H9 (cell line): Measurements from ENCODE around the gene ANKRD40. TPM values are rescaled to one million over a fixed set of nuclear protein-coding genes. Genes with fewer than 3 reads are reported as not detected.

Source experiments
- DNase-seq: peaks from one replicate; pipeline ENCODE4 v3.0.0-alpha.2; 2017
- H2AFZ ChIP-seq: one replicate; pipeline ENCODE4 v1.6.1; 2013; ENCODE audit warnings: mild to moderate bottlenecking, low read length, control low read depth, moderate library complexity
- H2AK5ac ChIP-seq: 2 replicates; pipeline ENCODE4 v1.6.1; 2013; ENCODE audit warnings: low read length, control low read depth, mixed read lengths; ENCODE audit not compliant: insufficient read length
- H2BK120ac ChIP-seq: one replicate; pipeline ENCODE4 v1.6.1; 2013; ENCODE audit warnings: low read depth, mild to moderate bottlenecking, low read length, control low read depth, inconsistent platforms; ENCODE audit not compliant: poor library complexity, severe bottlenecking
- H2BK12ac ChIP-seq: 2 replicates; pipeline ENCODE4 v1.6.1; 2013; ENCODE audit warnings: low read length, control low read depth, mixed read lengths, low read depth; ENCODE audit not compliant: insufficient read length
- H2BK15ac ChIP-seq: 2 replicates; pipeline ENCODE4 v1.6.1; 2013; ENCODE audit warnings: low read depth, low read length, control low read depth
- H2BK20ac ChIP-seq: one replicate; pipeline ENCODE4 v1.6.1; 2013; ENCODE audit warnings: low read depth, mild to moderate bottlenecking, low read length, control low read depth, inconsistent platforms; ENCODE audit not compliant: poor library complexity, severe bottlenecking
- H2BK5ac ChIP-seq: 2 replicates; pipeline ENCODE4 v1.6.1; 2013; ENCODE audit warnings: low read length, control low read depth, mixed read lengths; ENCODE audit not compliant: insufficient read length
- H3K14ac ChIP-seq: 2 replicates; pipeline ENCODE4 v1.6.1; 2013; ENCODE audit warnings: low read length, control low read depth; ENCODE audit not compliant: insufficient read depth
- H3K18ac ChIP-seq: 2 replicates; pipeline ENCODE4 v1.6.1; 2013; ENCODE audit warnings: low read depth, mild to moderate bottlenecking, mixed read lengths, low read length, control low read depth; ENCODE audit not compliant: insufficient read length
- H3K23ac ChIP-seq: 2 replicates; pipeline ENCODE4 v1.6.1; 2013; ENCODE audit warnings: low read length, control low read depth, mixed read lengths, low read depth; ENCODE audit not compliant: insufficient read length
- H3K23me2 ChIP-seq: 2 replicates; pipeline ENCODE4 v1.6.1; 2013; ENCODE audit warnings: low read depth, mild to moderate bottlenecking, mixed read lengths, low read length, control low read depth; ENCODE audit not compliant: insufficient read length, poor library complexity, severe bottlenecking
- H3K27ac ChIP-seq: 2 replicates; pipeline ENCODE4 v1.5.1; 2013; ENCODE audit warnings: low read length, control low read depth, mixed read lengths, low read depth; ENCODE audit not compliant: insufficient read length
- H3K27me3 ChIP-seq: 2 replicates; pipeline ENCODE4 v1.6.1; 2013; ENCODE audit warnings: low read length, control low read depth, inconsistent platforms; ENCODE audit not compliant: insufficient read depth
- H3K4ac ChIP-seq: 2 replicates; pipeline ENCODE4 v1.6.1; 2013; ENCODE audit warnings: low read depth, mild to moderate bottlenecking, control low read depth, inconsistent platforms, low read length, moderate library complexity
- H3K4me1 ChIP-seq: 2 replicates; pipeline ENCODE4 v1.6.1; 2013; ENCODE audit warnings: low read length, control low read depth, inconsistent platforms; ENCODE audit not compliant: insufficient read depth
- H3K4me2 ChIP-seq: 2 replicates; pipeline ENCODE4 v1.6.1; 2013; ENCODE audit warnings: low read length, control low read depth, mixed read lengths; ENCODE audit not compliant: insufficient read length, insufficient read depth
- H3K56ac ChIP-seq: 2 replicates; pipeline ENCODE4 v1.6.1; 2013; ENCODE audit warnings: low read depth, mild to moderate bottlenecking, mixed read lengths, low read length, control low read depth; ENCODE audit not compliant: insufficient read length
- H3K79me1 ChIP-seq: 2 replicates; pipeline ENCODE4 v1.6.1; 2013; ENCODE audit warnings: low read depth, mild to moderate bottlenecking, moderate library complexity, low read length, control low read depth, inconsistent platforms; ENCODE audit not compliant: insufficient read depth, poor library complexity, severe bottlenecking
- H3K79me2 ChIP-seq: 2 replicates; pipeline ENCODE4 v1.6.1; 2013; ENCODE audit warnings: low read length, control low read depth, inconsistent platforms; ENCODE audit not compliant: insufficient read depth
- H3K9ac ChIP-seq: 2 replicates; pipeline ENCODE4 v1.6.1; 2013; ENCODE audit warnings: low read length, control low read depth, mixed read lengths; ENCODE audit not compliant: insufficient read length; ENCODE audit errors: extremely low read depth
- H3K9me3 ChIP-seq: one replicate; pipeline ENCODE4 v1.6.1; 2013; ENCODE audit warnings: low read depth, low read length, inconsistent platforms; ENCODE audit not compliant: control insufficient read depth
- H3T11ph ChIP-seq: one replicate; pipeline ENCODE4 v1.6.1; 2013; ENCODE audit warnings: mild to moderate bottlenecking, low read length, control low read depth, inconsistent platforms
- H4K20me1 ChIP-seq: one replicate; pipeline ENCODE4 v1.6.1; 2013; ENCODE audit not compliant: control insufficient read depth, insufficient read length, insufficient read depth
- H4K5ac ChIP-seq: 2 replicates; pipeline ENCODE4 v1.6.1; 2013; ENCODE audit warnings: low read depth, mild to moderate bottlenecking, mixed read lengths, low read length, control low read depth; ENCODE audit not compliant: insufficient read length
- H4K8ac ChIP-seq: replicated peaks from 2 replicates; pipeline ENCODE4 v1.6.1; 2013; ENCODE audit warnings: low read length, control low read depth, mixed read lengths, low read depth; ENCODE audit not compliant: insufficient read length
- H4K91ac ChIP-seq: 2 replicates; pipeline ENCODE4 v1.6.1; 2013; ENCODE audit warnings: low read depth, mild to moderate bottlenecking, moderate library complexity, mixed read lengths, low read length, control low read depth; ENCODE audit not compliant: insufficient read length
- H3K27ac Mint-ChIP-seq, 3 experiments: 2 replicates in 2 of 3; 3 replicates in 1 of 3; pipeline ENCODE4 v1.8.0; 2020 to 2021; ENCODE audit warnings: mixed read lengths in 3 of 3, mild to moderate bottlenecking in 1 of 3, moderate library complexity in 1 of 3
- H3K27me3 Mint-ChIP-seq: 2 replicates; pipeline ENCODE4 v1.8.0; 2021; ENCODE audit warnings: low read depth, mild to moderate bottlenecking, moderate library complexity, mixed read lengths
- H3K36me3 Mint-ChIP-seq, 3 experiments: 2 replicates in 2 of 3; 3 replicates in 1 of 3; pipeline ENCODE4 v1.8.0; 2020 to 2021; ENCODE audit warnings: low read depth in 3 of 3, mixed read lengths in 3 of 3; ENCODE audit not compliant: insufficient read depth in 1 of 3
- H3K4me1 Mint-ChIP-seq, 2 experiments: 2 replicates each; pipeline ENCODE4 v1.8.0; 2020; ENCODE audit warnings: mixed read lengths in 2 of 2
- H3K4me3 Mint-ChIP-seq, 2 experiments: 2 replicates in 1 of 2; 3 replicates in 1 of 2; pipeline ENCODE4 v1.8.0; 2020 to 2021; ENCODE audit warnings: mild to moderate bottlenecking in 2 of 2, mixed read lengths in 2 of 2, moderate library complexity in 1 of 2
- H3K9me3 Mint-ChIP-seq, 2 experiments: 2 replicates in 1 of 2; 3 replicates in 1 of 2; pipeline ENCODE4 v1.8.0; 2020; ENCODE audit warnings: mild to moderate bottlenecking in 2 of 2, mixed read lengths in 2 of 2, moderate library complexity in 1 of 2
- WGBS: extraction: QIAGEN DNeasy Blood & Tissue Kit; methylation state at CpG from one replicate; pipeline ENCODE4 v1.1.7; 2013; ENCODE audit warnings: missing lambda C conversion rate, low lambda C conversion rate, mixed read lengths; ENCODE audit not compliant: insufficient read length; ENCODE audit errors: extremely low coverage; 5-methylcytosine and 5-hydroxymethylcytosine counted together
- total RNA-seq: library from RNA; stranded (reverse); gene quantifications from 2 replicates; pipeline ENCODE4 v1.2.1, GENCODE V29; 2021
- TF ChIP-seq, protein P1 (sequence below): fragments of 200-600 bp; sonication (generic); conservative IDR thresholded peaks from 3 replicates; pipeline ENCODE4 v1.8.0; 2021; ENCODE audit warnings: antibody characterized with exemption, mild to moderate bottlenecking

Gene ANKRD40
- total RNA-seq, 1 experiment from 2014 or later = 54.3 TPM

DNA sequence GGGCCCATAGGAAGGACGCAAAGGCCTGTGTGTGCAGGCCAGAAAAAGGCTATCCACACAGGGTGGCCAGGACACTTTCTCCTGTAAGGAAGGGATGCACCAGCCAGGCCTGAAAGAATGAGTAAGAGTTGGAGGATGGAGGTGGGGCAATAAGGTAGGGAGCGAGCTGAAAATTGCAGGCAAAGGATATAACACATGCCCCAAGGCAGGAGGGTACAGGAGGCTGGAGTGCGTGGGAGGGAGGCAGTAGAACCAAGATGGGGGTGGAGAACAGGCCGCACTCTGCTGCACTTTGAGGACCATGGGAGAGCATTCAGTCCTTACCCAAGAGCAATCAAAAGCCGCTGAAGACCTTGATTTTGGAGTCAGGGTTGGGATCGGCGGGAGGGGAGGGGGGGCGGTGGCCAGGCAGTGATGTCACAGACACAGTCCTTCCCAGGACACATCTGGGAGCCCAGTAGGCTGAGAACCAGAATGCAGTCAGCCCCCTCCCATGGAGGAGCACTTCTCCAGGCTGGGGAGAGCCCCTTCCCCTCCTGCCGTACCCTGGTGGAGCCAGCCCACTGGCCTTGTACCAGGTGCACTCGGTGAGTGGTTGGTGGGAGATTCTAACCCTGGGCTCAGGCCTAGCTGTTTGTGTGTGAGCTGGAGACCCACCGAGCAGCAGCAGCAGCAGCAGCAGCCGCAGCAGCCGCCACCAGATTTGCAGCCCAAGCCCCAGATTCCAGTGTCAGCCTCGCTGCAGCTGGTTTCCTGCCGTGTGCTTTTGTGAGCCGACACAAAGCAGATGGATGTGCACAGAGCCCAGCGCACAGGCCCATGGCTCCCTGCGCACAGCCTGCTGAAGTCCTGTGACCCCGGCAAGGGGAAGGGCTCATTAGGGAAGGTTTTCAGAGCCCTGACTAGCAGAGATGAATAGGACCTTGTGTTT lies 17.5 kb downstream of the ANKRD40 start:
- Histone ChIP-seq H3K23ac (no peak overlapping the region), H3K4ac (no peak overlapping the region), H3K4me2 (no peak overlapping the region), H3K23me2 (no peaks in the 10 kb centered on the region), H3K79me2 (no peaks in the 10 kb centered on the region), H2AFZ (no peak overlapping the region), H3K56ac (no peak overlapping the region), H3K14ac (no peak overlapping the region; the same call in 1 of the 2 replicates), H2AK5ac (no peak overlapping the region), H3K27me3 (no peaks in the 10 kb centered on the region), H2BK120ac (no peak overlapping the region), H4K20me1 (no peaks in the 10 kb centered on the region), H3K79me1 (no peaks in the 10 kb centered on the region), H3K4me1 (no peaks in the 10 kb centered on the region), H3K27ac (no peak overlapping the region), H3K18ac (no peak overlapping the region), H3K9me3 (no peaks in the 10 kb centered on the region), H2BK20ac (no peak overlapping the region), H3T11ph (no peak overlapping the region), H2BK5ac (no peak overlapping the region), H2BK12ac (no peak overlapping the region), H3K9ac (no peak overlapping the region), H4K5ac (no peak overlapping the region), H4K91ac (no peak overlapping the region), H4K8ac (no peak overlapping the region), H2BK15ac (no peak overlapping the region)
- Mint-ChIP-seq H3K4me3 (peak overlapping the region in 1 of 2 experiments; percentile 57; a peak in 2 of 5 replicates), H3K4me1 (peaks cover 27 to 42% of the 10 kb centered on the region in 2 experiments), H3K27me3 (no peaks in the 10 kb centered on the region), H3K27ac (peak overlapping the region; percentile 21 to 70 (median 53); a peak in 3 of 7 replicates), H3K36me3 (peaks cover 4 to 26% (median 21%) of the 10 kb centered on the region in 3 experiments; a peak in 5 of 7 replicates), H3K9me3 (no peaks in the 10 kb centered on the region; a peak in 1 of 5 replicates)
- TF ChIP-seq, protein P1, sequence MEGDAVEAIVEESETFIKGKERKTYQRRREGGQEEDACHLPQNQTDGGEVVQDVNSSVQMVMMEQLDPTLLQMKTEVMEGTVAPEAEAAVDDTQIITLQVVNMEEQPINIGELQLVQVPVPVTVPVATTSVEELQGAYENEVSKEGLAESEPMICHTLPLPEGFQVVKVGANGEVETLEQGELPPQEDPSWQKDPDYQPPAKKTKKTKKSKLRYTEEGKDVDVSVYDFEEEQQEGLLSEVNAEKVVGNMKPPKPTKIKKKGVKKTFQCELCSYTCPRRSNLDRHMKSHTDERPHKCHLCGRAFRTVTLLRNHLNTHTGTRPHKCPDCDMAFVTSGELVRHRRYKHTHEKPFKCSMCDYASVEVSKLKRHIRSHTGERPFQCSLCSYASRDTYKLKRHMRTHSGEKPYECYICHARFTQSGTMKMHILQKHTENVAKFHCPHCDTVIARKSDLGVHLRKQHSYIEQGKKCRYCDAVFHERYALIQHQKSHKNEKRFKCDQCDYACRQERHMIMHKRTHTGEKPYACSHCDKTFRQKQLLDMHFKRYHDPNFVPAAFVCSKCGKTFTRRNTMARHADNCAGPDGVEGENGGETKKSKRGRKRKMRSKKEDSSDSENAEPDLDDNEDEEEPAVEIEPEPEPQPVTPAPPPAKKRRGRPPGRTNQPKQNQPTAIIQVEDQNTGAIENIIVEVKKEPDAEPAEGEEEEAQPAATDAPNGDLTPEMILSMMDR = no peak
- DNase-seq = peak; percentile 62
- no CpG with 5 or more reads among the region's 19 CpGs for WGBS
